NCI-H345 treated with DMSO at 0.1 percent for 48 hours (cell line): ENCODE data around the gene IL22.

ENCODE experiments used
- DNase-seq: peaks from one replicate; lab custom pipeline; 2025; ENCODE audit not compliant: unreplicated experiment; lab: John Stamatoyannopoulos, UW

IL22 gene

GRCh38 chr12:68264857-68265256 is 11.5 kb upstream of the IL22 start:
- DNase-seq = no peak

- DNase-seq = no peak
Measured at GRCh38 chr12:68264158-68264855, 10.9 kb upstream of the IL22 start.

- DNase-seq = no peak
Measured at GRCh38 chr12:68263366-68263765, 10.0 kb upstream of the IL22 start.

- DNase-seq = no peak
Measured at GRCh38 chr12:68261896-68262295, 8.5 kb upstream of the IL22 start.

- no peak for DNase-seq
Measured at GRCh38 chr12:68260153-68260552, 6.7 kb upstream of the IL22 start.

- no peak for DNase-seq
Measured at GRCh38 chr12:68259318-68259940, 6.0 kb upstream of the IL22 start.

- no peak for DNase-seq
Measured at GRCh38 chr12:68252077-68252476, 1.3 kb downstream of the IL22 start.

- DNase-seq = no peak
Measured at GRCh38 chr12:68250454-68250853, 3.0 kb downstream of the IL22 start.

GRCh38 chr12:68247785-68248184 is 5.6 kb downstream of the IL22 start:
- no peak for DNase-seq

- no peak for DNase-seq
Measured at GRCh38 chr12:68246350-68246749, 7.1 kb downstream of the IL22 start.

- no peak for DNase-seq
Measured at GRCh38 chr12:68245180-68246021, 8.0 kb downstream of the IL22 start.

- no peak for DNase-seq
Measured at GRCh38 chr12:68242777-68243176, 10.6 kb downstream of the IL22 start.

- DNase-seq = no peak
Measured at GRCh38 chr12:68240975-68241374, 12.4 kb downstream of the IL22 start.

- no peak for DNase-seq
Measured at GRCh38 chr12:68240079-68240478, 13.3 kb downstream of the IL22 start.

- DNase-seq = no peak
Measured at GRCh38 chr12:68239309-68239982, 14.0 kb downstream of the IL22 start.

- no peak for DNase-seq
Measured at GRCh38 chr12:68237619-68238018, 15.8 kb downstream of the IL22 start.

- DNase-seq = no peak
Measured at GRCh38 chr12:68237078-68237477, 16.3 kb downstream of the IL22 start.

GRCh38 chr12:68236421-68237059 is 16.9 kb downstream of the IL22 start:
- DNase-seq = peak; percentile 12

- DNase-seq = no peak
Measured at GRCh38 chr12:68235576-68235975, 17.8 kb downstream of the IL22 start.

GRCh38 chr12:68234140-68234539 is 19.3 kb downstream of the IL22 start:
- DNase-seq = no peak

GRCh38 chr12:68233498-68233897 is 19.9 kb downstream of the IL22 start:
- no peak for DNase-seq
